A673 (cell line): ENCODE measurements around the gene SMYD3. TPM values are rescaled to one million over a fixed set of nuclear protein-coding genes. Genes with fewer than 3 reads are reported as not detected.

Source experiments
- BruUV-seq: library from RNA; stranded (reverse); fragments of 400-500 nt; replicated peaks from 2 replicates; lab custom pipeline; 2021; lab: Mats Ljungman, UMichigan
- CTCF ChIA-PET: fragments of 300-600 bp; sonication (Branson Sonifier 250); formaldehyde crosslinking; loops from one replicate; lab custom pipeline; 2022; ENCODE audit warnings: antibody characterized with exemption; lab: Charles Lee
- POLR2A ChIA-PET: fragments of 300-600 bp; sonication (Branson Sonifier 250); formaldehyde crosslinking; loops from one replicate; lab custom pipeline; 2022; ENCODE audit warnings: antibody characterized with exemption; ENCODE audit not compliant: low non-redundant PET; lab: Charles Lee
- DNase-seq: peaks from one replicate; pipeline ENCODE4 v3.0.0-alpha.2; 2015; ENCODE audit warnings: low spot score
- H3K27ac ChIP-seq: fragments of 200-600 bp; sonication (generic); 2 replicates; pipeline ENCODE4 v1.5.1; 2016; ENCODE audit warnings: mixed run types, low read depth, mild to moderate bottlenecking, mixed read lengths, antibody characterized with exemption, low read length; ENCODE audit not compliant: poor library complexity, severe bottlenecking
- H3K27me3 ChIP-seq: fragments of 200-600 bp; sonication (generic); replicated peaks from 2 replicates; pipeline ENCODE4 v1.6.1; 2017; ENCODE audit warnings: mixed run types, low read depth, mild to moderate bottlenecking, mixed read lengths, antibody characterized with exemption, low read length; ENCODE audit not compliant: insufficient read depth, poor library complexity
- H3K36me3 ChIP-seq: fragments of 200-600 bp; sonication (generic); 2 replicates; pipeline ENCODE4 v1.6.1; 2016; ENCODE audit warnings: mixed run types, mild to moderate bottlenecking, mixed read lengths, antibody characterized with exemption, low read length; ENCODE audit not compliant: insufficient read depth, poor library complexity, severe bottlenecking
- H3K4me1 ChIP-seq: fragments of 200-600 bp; sonication (generic); 2 replicates; pipeline ENCODE4 v1.6.1; 2017; ENCODE audit warnings: mixed run types, mild to moderate bottlenecking, mixed read lengths, antibody characterized with exemption, low read length; ENCODE audit not compliant: insufficient read depth, poor library complexity, severe bottlenecking
- H3K4me3 ChIP-seq: fragments of 200-600 bp; sonication (generic); 2 replicates; pipeline ENCODE4 v1.5.1; 2016; ENCODE audit warnings: low read depth, mixed run types, mild to moderate bottlenecking, mixed read lengths, low read length; ENCODE audit not compliant: poor library complexity, severe bottlenecking
- H3K9me3 ChIP-seq: fragments of 200-600 bp; sonication (generic); 2 replicates; pipeline ENCODE4 v1.6.1; 2016; ENCODE audit warnings: mixed run types, low read depth, mild to moderate bottlenecking, mixed read lengths, antibody characterized with exemption, low read length; ENCODE audit not compliant: poor library complexity, severe bottlenecking
- CTCF ChIP-seq: fragments of 300-800, 200-600 bp; sonication (generic); conservative IDR thresholded peaks from 2 replicates; pipeline ENCODE4 v1.5.1; 2017; ENCODE audit warnings: low read depth, mild to moderate bottlenecking, antibody characterized with exemption, low read length, moderate library complexity, mixed read lengths
- EZH2 ChIP-seq: fragments of 200-600 bp; sonication (generic); IDR thresholded peaks from 2 replicates; pipeline ENCODE4 v1.6.1; 2017; ENCODE audit warnings: borderline replicate concordance, low read depth, mild to moderate bottlenecking, mixed read lengths, antibody characterized with exemption, low read length; ENCODE audit not compliant: poor library complexity, severe bottlenecking
- intact Hi-C: fragments of 100-400 bp; cut with micrococcal nuclease; formaldehyde crosslinking; loops from one replicate; pipeline ENCODE4 v1.10.0; 2022; ENCODE audit not compliant: unreplicated experiment
- total RNA-seq: library from RNA; stranded (reverse); gene quantifications from 2 replicates; pipeline ENCODE4 v1.2.3, GENCODE V29; 2021

The SMYD3 gene
- total RNA-seq, 1 experiment from 2014 or later = 29.0 TPM

DNA sequence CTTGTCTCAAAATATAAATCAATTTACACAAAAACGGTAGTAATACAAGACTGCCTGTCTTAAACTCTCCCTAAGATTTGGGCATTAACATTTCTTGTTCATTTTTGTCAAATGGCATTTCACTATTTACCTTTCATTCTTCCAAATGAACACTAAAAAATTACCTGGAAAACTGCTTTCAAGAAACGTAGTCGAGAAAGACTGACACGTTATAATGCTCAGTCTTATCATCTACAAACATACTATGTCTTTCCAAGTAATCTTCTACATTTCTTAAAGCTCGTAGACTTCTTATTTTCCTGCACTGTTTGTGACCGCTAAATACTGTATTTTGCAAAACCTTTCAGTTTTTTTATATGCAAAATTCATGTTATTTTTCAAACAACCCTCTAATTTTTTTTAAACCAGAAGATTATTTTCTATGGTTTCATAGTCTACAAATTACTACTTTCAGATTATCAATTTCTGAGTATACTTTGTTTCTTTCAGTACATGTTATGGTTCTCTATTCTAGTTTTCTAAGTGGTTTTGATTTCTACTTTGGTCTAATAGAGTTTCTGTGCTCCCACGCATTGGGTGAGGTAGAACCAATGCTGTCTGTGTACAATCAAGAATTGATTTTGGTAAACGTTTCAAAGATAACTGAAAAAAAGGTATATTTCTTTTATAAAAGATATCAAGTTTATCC, 336.4 kb downstream of the SMYD3 start:
- Histone ChIP-seq H3K27ac (no peak overlapping the region), H3K4me3 (no peak overlapping the region), H3K36me3 (no peaks in the 10 kb centered on the region), H3K4me1 (no peaks in the 10 kb centered on the region), H3K9me3 (no peaks in the 10 kb centered on the region), H3K27me3 (no peaks in the 10 kb centered on the region)
- CTCF ChIA-PET = no interaction called here
- TF ChIP-seq EZH2 (no peak), CTCF (no peak)
- DNase-seq = no peak
- POLR2A ChIA-PET = no interaction called here
- BruUV-seq = no TSS peak
- intact Hi-C loops = no loop called here

DNA sequence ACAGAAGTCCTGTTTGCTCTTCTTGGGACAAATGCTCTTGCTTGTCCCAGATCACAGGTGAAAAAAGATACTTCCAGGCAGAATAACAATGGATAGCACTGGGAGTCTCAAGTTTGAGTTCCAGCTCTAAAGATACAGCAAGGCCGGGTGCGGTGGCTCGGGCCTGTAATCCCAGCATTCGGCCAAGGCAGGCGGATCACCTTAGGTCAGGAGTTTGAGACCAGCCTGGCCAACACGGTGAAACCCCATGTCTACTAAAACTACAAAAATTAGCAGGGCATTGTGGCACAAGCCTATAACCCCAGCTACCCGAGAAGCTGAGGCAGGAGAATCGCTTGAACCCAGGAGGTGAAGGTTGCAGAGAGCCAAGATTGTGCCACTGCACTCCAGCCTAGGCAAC, 337.6 kb downstream of the SMYD3 start:
- no peaks in the 10 kb centered on the region for H3K27me3 ChIP-seq
- no peaks in the 10 kb centered on the region for H3K9me3 ChIP-seq
- POLR2A ChIA-PET = no interaction called here
- CTCF ChIA-PET = no interaction called here
- no peak for DNase-seq
- TF ChIP-seq EZH2 = no peak
- TF ChIP-seq CTCF = no peak
- intact Hi-C loops = no loop called here
- H3K27ac ChIP-seq = no peak overlapping the region
- H3K4me3 ChIP-seq = no peak overlapping the region
- H3K4me1 ChIP-seq = no peaks in the 10 kb centered on the region
- H3K36me3 ChIP-seq = no peaks in the 10 kb centered on the region
- no TSS peak for BruUV-seq

GRCh38 chr1:246169019-246169418, 338.1 kb downstream of the SMYD3 start:
- Histone ChIP-seq H3K27me3 (no peaks in the 10 kb centered on the region), H3K36me3 (no peaks in the 10 kb centered on the region), H3K27ac (no peak overlapping the region), H3K4me1 (no peaks in the 10 kb centered on the region), H3K4me3 (no peak overlapping the region), H3K9me3 (no peaks in the 10 kb centered on the region)
- TF ChIP-seq EZH2 (no peak), CTCF (no peak)
- no peak for DNase-seq
- POLR2A ChIA-PET = no interaction called here
- intact Hi-C loops = no loop called here
- no TSS peak for BruUV-seq
- CTCF ChIA-PET = no interaction called here
